Measurements from ENCODE around the gene NAT10. TPM values are rescaled to one million over a fixed set of nuclear protein-coding genes. Genes with fewer than 3 reads are reported as not detected.
"Not testable (repeated sequence)": the region's sequence is repeated elsewhere in the genome, so short reads cannot be mapped to it uniquely, and the experiment has no call there.

NAT10 gene
- total and polyA plus RNA-seq, 8 donors: 14.5 to 30.2 (median 24.5) TPM

DNA sequence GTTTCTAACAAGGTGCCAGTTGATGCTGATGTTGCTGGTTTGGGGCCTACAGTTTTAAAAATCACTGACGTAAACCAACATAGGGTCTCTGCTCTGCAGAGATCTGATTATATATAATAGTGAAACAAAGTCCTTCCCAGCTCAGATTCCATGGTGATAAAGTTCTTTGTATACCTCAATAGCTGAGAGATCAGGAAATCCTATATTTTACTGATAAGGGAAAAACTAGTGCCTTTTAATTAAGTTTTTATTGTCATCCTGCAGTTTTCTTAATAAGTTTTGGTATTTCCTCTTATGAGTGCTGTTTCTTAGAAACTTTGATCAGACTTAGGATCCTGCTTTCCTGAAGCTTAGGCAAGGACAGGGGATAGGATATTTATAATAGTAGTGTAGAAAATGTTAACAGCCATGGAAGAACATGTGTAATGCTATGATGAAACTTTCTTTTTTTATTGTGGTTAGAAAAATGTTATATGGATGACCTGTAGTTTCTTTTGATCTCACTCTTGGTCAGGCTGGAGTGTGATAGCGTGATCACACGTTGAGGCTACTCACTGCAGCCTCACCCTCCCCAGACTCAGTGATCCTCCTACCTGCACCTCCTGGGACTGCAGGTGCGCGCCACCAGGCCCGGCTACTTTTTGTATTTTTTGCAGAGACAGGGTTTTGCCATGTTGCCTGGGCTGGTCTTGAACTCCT, 39.8 kb upstream of the NAT10 start:
- Histone ChIP-seq H3K4me1 (peaks cover 6 to 24% (median 12%) of the 10 kb centered on the region in 3 donors), H3K9me3 (no peaks in the 10 kb centered on the region), H3K36me3 (no peaks in the 10 kb centered on the region), H3K4me3 (no peak overlapping the region), H3K27me3 (no peaks in the 10 kb centered on the region), H3K27ac (no peak overlapping the region)
- DNase-seq: no peak
- TF ChIP-seq, protein P1, sequence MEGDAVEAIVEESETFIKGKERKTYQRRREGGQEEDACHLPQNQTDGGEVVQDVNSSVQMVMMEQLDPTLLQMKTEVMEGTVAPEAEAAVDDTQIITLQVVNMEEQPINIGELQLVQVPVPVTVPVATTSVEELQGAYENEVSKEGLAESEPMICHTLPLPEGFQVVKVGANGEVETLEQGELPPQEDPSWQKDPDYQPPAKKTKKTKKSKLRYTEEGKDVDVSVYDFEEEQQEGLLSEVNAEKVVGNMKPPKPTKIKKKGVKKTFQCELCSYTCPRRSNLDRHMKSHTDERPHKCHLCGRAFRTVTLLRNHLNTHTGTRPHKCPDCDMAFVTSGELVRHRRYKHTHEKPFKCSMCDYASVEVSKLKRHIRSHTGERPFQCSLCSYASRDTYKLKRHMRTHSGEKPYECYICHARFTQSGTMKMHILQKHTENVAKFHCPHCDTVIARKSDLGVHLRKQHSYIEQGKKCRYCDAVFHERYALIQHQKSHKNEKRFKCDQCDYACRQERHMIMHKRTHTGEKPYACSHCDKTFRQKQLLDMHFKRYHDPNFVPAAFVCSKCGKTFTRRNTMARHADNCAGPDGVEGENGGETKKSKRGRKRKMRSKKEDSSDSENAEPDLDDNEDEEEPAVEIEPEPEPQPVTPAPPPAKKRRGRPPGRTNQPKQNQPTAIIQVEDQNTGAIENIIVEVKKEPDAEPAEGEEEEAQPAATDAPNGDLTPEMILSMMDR (IDR thresholded peaks at IDR 0.05): no peak
- intact Hi-C loops (cut with DNase I): no loop called here
- 91 to 94% methylated on average over 6 of the region's 6 CpGs for WGBS, 2 donors
- no peak for ATAC-seq
- FAIRE-seq: no peak

DNA sequence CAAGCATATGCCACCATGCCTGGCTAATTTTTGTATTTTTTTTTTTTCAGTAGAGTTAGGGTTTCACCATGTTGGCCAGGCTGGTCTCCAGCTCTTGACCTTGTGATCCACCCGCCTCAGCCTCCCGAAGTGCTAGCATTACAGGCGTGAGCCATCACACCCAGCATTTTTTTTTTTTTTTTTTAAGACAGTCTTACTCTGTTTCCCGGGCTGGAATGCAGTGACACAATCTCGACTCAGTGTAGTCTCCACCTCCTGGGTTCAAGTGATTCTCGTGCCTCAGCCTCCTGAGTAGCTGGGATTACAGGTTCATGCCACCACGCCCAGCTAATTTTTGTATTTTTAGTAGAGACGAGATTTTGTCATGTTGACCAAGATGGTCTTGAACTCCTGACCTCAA, 38.7 kb upstream of the NAT10 start:
- 89 to 93% methylated on average over 8 of the region's 8 CpGs for WGBS, 2 donors
- H3K4me3 ChIP-seq; intact Hi-C loops (cut with DNase I); H3K27ac ChIP-seq; H3K9me3 ChIP-seq; H3K36me3 ChIP-seq; FAIRE-seq; H3K27me3 ChIP-seq; ATAC-seq; DNase-seq: not testable (repeated sequence)
- peaks cover 4 to 24% (median 12%) of the 10 kb centered on the region in 3 donors for H3K4me1 ChIP-seq

DNA sequence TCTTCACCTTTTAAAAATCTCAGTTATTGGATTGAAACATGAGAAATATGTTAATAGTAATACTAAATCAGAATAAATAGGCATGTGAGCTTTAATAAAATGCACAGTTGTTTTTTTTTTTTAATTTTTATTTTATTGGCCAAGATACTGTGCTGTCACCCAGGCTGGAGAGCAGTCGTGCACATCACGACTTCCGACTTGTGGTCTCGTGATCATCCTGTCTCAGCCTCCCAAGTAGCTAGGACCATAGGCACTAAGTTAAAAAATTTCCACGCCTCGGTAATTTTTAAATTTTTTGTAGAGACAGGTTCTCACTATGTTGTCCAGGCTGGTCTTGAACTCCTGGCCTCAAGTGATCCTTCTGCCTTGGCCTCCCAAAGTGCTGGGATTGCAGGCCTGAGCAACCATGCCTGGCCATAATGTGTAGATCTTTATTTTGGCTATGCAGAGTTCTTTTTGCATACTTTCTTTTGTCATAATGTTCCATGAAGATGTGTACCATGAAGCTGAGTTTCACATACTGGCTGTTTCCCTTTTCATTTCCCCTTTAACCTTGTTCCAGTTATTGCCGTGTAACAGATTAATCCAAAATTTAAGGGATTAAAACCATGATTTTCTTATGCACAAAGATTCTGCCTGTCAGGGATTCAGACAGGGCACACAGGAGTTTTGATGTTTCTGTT, 37.9 kb upstream of the NAT10 start:
- DNase-seq (no peak), ATAC-seq (no peak), FAIRE-seq (no peak)
- 89 to 94% methylated on average over 7 of the region's 7 CpGs for WGBS, 2 donors
- Histone ChIP-seq H3K9me3 (no peaks in the 10 kb centered on the region), H3K27me3 (no peaks in the 10 kb centered on the region), H3K27ac (peak overlapping the region in 1 of 4 donors; percentile 6), H3K4me1 (peaks cover 4 to 24% (median 12%) of the 10 kb centered on the region in 3 donors), H3K36me3 (peaks cover 0 to 8% (median 0%) of the 10 kb centered on the region in 3 donors), H3K4me3 (no peak overlapping the region)
- TF ChIP-seq, protein P1 (IDR thresholded peaks at IDR 0.05): no peak
- intact Hi-C loops (cut with DNase I): no loop called here

DNA sequence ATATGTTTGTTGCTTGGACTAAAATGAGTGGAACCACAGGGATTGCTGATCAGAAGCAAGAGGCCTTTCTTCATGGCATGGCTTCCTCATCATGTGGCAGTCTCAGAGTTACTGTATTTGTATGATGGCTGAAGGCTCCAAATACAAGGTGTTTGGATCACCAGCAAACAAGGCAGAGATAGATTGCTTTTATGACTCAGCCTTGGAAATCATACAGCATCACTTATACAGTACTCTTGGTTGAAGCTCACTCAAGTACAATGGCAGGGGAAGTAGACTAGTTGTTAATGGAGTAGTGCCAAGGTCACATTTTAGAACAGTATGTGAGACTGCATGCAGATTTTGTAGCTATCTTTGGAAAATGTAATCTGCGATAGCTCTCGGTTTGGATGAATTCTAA, 37.3 kb upstream of the NAT10 start:
- H3K4me1 ChIP-seq: peaks cover 4 to 23% (median 12%) of the 10 kb centered on the region in 3 donors
- FAIRE-seq (no peak), ATAC-seq (peak; percentile 71 to 86 (median 78)), DNase-seq (no peak)
- peaks cover 0 to 14% (median 2%) of the 10 kb centered on the region in 3 donors for H3K36me3 ChIP-seq
- TF ChIP-seq, protein P1 (IDR thresholded peaks at IDR 0.05): no peak
- H3K4me3 ChIP-seq: no peak overlapping the region
- H3K27ac ChIP-seq: peak overlapping the region in 1 of 4 donors; percentile 6
- 16 to 20% methylated on average over 2 of the region's 2 CpGs for WGBS, 2 donors
- H3K9me3 ChIP-seq: no peaks in the 10 kb centered on the region
- no peaks in the 10 kb centered on the region for H3K27me3 ChIP-seq
- intact Hi-C loops (cut with DNase I): no loop called here

DNA sequence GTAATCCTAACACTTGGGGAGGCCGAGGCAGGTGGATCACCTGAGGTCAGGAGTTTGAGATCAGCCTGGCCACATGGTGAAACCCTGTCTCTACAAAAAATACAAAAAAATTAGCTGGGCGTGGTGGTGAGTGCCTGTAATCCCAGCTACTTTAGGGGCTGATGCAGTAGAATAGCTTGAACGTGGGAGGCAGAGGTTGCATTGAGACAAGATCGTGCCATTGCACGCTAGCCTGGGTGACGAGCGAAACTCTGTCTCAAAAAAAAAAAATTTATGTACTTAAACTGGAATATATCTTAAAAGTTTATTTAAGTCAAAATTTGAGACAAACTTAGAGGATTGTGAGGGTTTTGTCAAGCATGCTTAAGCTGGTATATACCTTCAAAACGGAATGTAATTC, 34.1 kb upstream of the NAT10 start:
- H3K9me3 ChIP-seq; ATAC-seq; H3K4me3 ChIP-seq; H3K27me3 ChIP-seq; intact Hi-C loops (cut with DNase I); H3K27ac ChIP-seq; FAIRE-seq; DNase-seq: not testable (repeated sequence)
- Histone ChIP-seq H3K4me1 (peaks cover 4 to 19% (median 12%) of the 10 kb centered on the region in 3 donors), H3K36me3 (peaks cover 0 to 22% (median 10%) of the 10 kb centered on the region in 3 donors)
- 90 to 95% methylated on average over 8 of the region's 8 CpGs for WGBS, 2 donors
